ENCODE results near the gene SF3A2. TPM values are rescaled to one million over a fixed set of nuclear protein-coding genes. Genes with fewer than 3 reads are reported as not detected.
A peak's percentile ranks its signal among the peaks of the same experiment; 100 is the strongest.

SF3A2 gene
- total and polyA plus RNA-seq, 8 donors, result 25.0 to 64.0 (median 31.6) TPM

DNA sequence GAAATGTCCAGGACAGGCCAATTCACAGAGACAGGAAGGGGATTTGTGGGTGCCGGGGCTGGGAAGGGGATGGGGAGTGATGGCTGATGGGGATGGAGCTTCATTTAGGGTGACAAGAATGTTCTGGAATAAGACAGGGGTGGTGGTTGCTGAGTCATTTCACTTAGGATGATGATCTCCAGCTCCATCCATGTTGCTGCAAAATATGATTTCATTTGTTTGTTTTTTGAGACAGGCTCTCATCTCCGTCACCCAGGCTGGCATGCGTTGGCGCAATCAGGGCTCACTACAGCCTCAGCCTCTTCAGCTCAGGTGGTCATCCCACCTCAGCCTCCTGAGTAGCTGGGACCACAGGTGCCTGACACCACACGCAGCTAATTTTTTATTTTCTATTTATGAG lies 22.7 kb downstream of the SF3A2 start:
- 89 to 91% methylated on average over 5 of the region's 5 CpGs for WGBS, 2 donors
- intact Hi-C loops (cut with DNase I), result no loop called here
- no peak overlapping the region for H3K4me3 ChIP-seq
- H3K27me3 ChIP-seq, result no peaks in the 10 kb centered on the region
- H3K4me1 ChIP-seq, result no peaks in the 10 kb centered on the region
- DNase-seq (no peak), ATAC-seq (no peak), FAIRE-seq (no peak)
- TF ChIP-seq, protein P1, sequence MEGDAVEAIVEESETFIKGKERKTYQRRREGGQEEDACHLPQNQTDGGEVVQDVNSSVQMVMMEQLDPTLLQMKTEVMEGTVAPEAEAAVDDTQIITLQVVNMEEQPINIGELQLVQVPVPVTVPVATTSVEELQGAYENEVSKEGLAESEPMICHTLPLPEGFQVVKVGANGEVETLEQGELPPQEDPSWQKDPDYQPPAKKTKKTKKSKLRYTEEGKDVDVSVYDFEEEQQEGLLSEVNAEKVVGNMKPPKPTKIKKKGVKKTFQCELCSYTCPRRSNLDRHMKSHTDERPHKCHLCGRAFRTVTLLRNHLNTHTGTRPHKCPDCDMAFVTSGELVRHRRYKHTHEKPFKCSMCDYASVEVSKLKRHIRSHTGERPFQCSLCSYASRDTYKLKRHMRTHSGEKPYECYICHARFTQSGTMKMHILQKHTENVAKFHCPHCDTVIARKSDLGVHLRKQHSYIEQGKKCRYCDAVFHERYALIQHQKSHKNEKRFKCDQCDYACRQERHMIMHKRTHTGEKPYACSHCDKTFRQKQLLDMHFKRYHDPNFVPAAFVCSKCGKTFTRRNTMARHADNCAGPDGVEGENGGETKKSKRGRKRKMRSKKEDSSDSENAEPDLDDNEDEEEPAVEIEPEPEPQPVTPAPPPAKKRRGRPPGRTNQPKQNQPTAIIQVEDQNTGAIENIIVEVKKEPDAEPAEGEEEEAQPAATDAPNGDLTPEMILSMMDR (IDR thresholded peaks at IDR 0.05), result no peak
- no peaks in the 10 kb centered on the region for H3K9me3 ChIP-seq
- H3K27ac ChIP-seq, result no peak overlapping the region
- H3K36me3 ChIP-seq, result no peaks in the 10 kb centered on the region

DNA sequence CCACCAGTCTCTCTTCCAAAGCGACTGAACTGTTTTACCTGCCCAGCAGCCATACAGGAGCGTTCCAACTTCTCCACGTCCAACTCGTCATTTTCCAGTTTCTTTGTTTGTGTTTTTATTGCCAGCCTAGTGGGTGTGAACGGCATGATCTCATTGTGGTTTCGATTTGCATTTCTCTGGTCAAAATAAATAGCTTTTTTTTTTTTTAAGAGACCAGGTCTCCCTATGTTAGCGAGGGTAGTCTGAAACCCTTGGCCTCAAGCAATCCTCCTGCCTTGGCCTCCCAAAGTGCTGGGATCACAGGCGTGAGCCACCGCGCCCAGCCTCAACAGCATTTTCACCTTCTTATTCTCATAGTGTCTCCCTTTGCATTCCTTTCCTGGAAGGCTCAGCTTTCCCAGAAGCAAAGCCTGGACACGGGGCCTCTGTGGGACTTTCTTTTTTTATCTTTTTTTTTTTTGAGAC lies 23.7 kb downstream of the SF3A2 start:
- FAIRE-seq (no peak), DNase-seq (no peak), ATAC-seq (no peak)
- intact Hi-C loops (cut with DNase I), result no loop called here
- H3K27me3 ChIP-seq, result no peaks in the 10 kb centered on the region
- TF ChIP-seq, protein P1 (IDR thresholded peaks at IDR 0.05), result no peak
- H3K36me3 ChIP-seq, result no peaks in the 10 kb centered on the region
- H3K4me1 ChIP-seq, result no peaks in the 10 kb centered on the region
- 82 to 86% methylated on average over 11 of the region's 11 CpGs for WGBS, 2 donors
- H3K27ac ChIP-seq, result no peak overlapping the region
- H3K9me3 ChIP-seq, result no peaks in the 10 kb centered on the region
- no peak overlapping the region for H3K4me3 ChIP-seq

DNA sequence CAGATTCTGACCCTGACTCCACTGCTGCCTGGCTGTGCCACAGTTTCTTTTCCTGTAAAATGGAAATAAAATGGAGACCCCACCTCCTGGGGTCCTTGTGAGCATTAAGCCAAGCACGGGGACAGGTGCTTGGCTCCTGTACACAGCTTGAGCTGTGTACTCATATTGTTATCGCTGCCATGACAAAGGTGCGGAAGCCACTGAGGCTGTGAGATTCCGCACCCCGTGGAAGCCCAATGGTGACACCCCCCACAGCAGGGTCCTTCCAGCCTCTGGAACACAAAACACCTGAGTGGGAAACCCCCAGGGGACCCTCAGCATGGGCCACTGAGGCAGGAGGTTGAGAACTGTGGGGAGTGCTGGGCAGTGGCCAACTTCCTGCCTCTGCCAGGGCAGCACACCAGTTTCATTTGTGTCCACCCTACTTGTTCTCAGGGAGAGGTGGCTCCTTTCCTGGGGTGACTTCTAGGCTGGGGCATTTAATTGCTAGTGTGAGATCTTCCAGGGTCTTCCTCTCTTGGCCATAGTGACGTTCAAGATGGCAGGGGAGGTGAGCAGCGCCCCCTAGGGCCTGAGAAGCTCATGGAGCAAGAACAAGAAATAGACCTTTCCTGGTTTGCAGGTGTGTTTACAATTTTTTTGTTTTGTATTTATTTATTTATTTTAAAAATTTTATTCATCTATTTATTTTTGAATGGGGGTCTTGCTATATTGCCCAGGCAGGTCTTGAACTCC lies 25.0 kb downstream of the SF3A2 start:
- peaks cover 0 to 2% (median 0%) of the 10 kb centered on the region in 3 donors for H3K4me1 ChIP-seq
- WGBS, 2 donors, result 61 to 63% methylated on average over 7 of the region's 7 CpGs
- TF ChIP-seq, protein P1 (IDR thresholded peaks at IDR 0.05), result peak in 3 of 4 donors; percentile 12 to 53 (median 43)
- no peaks in the 10 kb centered on the region for H3K27me3 ChIP-seq
- H3K36me3 ChIP-seq, result no peaks in the 10 kb centered on the region
- no peak overlapping the region for H3K4me3 ChIP-seq
- H3K27ac ChIP-seq, result no peak overlapping the region
- ATAC-seq (peak in 2 of 4 donors; percentile 34 to 40), FAIRE-seq (no peak), DNase-seq (no peak)
- no peaks in the 10 kb centered on the region for H3K9me3 ChIP-seq
- intact Hi-C loops (cut with DNase I), result no loop called here

DNA sequence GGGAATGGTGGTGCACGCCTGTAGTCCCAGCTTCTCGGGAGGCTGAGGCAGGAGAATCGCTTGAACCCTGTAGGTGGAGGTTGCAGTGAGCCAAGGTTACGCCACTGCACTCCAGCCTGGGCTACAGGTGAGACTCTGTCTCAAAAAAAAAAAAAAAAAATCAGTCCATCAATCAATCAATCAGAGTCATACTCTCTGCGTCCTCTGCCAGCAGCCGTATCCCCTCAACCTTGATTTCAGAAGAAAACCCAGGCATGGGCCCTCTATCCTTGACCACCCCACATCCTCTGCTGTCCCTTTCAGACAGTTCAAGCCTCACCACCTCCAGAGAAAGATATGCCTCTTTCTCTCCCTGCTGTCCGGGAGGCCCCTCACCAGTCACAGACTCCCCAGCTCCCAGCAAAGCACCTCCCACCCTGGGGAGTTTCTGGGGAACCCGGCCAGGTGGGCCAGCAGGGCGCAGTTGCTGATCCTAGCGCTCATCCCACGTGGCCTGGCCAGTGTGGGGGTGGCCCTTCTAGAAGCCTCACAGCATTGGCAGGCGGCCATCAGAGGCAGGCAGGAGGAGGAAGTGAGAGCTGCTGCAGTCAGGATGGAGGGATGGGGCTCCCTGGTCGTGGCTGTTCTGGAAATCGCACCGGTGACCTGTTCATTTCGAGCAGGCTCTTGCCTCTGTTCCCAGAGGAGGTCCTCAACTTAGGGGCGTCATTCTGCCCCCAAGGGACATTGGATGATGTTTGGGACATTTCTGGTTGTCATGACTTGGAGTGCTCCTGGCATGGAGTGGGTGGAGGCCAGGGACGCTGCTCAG lies 29.8 kb downstream of the SF3A2 start:
- Histone ChIP-seq H3K36me3 (no peaks in the 10 kb centered on the region), H3K4me1 (peaks cover 0 to 9% (median 7%) of the 10 kb centered on the region in 3 donors), H3K9me3 (no peaks in the 10 kb centered on the region), H3K27me3 (no peaks in the 10 kb centered on the region), H3K27ac (peak overlapping the region in 2 of 4 donors; percentile 47 to 64), H3K4me3 (no peak overlapping the region)
- peak in 2 of 4 donors; percentile 16 to 21 for ATAC-seq
- intact Hi-C loops (cut with DNase I), result no loop called here
- 52 to 57% methylated on average over 18 of the region's 18 CpGs for WGBS, 2 donors
- FAIRE-seq, result no peak
- TF ChIP-seq, protein P1 (IDR thresholded peaks at IDR 0.05), result no peak
- DNase-seq, result peak; percentile 61 to 89 (median 83)

All from pancreas (tissue), 10 donors.